ENCODE measurements around the gene C20orf202.

DNA sequence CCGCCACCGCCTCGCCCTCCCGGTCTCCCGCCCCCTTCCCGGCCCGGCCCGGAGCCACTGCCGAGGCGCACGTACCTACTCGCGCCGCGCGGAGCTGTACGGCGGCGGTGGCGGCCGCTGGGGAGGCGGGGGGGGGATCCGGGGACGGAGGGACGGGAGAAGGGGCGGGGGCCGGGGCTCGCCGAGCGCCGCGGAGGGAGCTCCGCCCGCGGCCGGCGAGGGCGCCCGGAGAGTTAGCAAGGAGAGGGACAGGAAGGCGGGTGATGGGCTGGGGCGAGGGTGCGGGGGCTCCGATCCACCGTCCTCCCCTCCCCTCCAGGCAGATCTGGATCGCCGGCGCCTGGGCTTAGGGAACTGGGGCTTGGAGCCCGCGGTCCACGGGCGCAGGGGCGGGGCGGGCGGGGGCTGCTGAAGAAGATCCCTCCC, 17.9 kb upstream of the C20orf202 start:
- TF ChIP-seq, protein P1, sequence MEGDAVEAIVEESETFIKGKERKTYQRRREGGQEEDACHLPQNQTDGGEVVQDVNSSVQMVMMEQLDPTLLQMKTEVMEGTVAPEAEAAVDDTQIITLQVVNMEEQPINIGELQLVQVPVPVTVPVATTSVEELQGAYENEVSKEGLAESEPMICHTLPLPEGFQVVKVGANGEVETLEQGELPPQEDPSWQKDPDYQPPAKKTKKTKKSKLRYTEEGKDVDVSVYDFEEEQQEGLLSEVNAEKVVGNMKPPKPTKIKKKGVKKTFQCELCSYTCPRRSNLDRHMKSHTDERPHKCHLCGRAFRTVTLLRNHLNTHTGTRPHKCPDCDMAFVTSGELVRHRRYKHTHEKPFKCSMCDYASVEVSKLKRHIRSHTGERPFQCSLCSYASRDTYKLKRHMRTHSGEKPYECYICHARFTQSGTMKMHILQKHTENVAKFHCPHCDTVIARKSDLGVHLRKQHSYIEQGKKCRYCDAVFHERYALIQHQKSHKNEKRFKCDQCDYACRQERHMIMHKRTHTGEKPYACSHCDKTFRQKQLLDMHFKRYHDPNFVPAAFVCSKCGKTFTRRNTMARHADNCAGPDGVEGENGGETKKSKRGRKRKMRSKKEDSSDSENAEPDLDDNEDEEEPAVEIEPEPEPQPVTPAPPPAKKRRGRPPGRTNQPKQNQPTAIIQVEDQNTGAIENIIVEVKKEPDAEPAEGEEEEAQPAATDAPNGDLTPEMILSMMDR (IDR thresholded peaks at IDR 0.05): no peak
- TF ChIP-seq POLR2A (IDR thresholded peaks at IDR 0.05): no peak
